ENCODE results near the gene VAMP8.

DNA sequence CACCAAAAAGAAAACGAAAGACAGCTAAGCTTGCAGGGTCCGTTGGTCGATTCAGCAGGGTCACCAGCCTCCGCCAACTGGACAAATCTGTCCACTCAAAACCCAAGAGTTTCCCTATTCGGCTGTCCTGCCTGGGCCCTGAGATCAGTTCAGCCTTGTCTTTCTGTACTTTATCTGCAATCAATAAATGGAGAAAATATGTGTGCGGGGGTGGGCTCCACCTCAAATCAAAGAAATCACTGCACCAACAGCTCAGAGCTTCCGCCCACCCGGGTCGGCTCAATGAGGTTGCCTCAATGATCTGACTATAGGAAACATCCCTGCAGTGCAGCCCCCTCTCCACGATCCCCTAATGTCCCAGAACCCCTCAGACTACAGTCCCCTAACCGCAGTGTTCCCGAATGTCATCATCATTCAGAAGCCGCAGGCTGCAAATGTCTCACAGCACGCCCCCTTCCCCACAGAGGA is 16.5 kb upstream of the VAMP8 start:
- TF ChIP-seq, protein P1, sequence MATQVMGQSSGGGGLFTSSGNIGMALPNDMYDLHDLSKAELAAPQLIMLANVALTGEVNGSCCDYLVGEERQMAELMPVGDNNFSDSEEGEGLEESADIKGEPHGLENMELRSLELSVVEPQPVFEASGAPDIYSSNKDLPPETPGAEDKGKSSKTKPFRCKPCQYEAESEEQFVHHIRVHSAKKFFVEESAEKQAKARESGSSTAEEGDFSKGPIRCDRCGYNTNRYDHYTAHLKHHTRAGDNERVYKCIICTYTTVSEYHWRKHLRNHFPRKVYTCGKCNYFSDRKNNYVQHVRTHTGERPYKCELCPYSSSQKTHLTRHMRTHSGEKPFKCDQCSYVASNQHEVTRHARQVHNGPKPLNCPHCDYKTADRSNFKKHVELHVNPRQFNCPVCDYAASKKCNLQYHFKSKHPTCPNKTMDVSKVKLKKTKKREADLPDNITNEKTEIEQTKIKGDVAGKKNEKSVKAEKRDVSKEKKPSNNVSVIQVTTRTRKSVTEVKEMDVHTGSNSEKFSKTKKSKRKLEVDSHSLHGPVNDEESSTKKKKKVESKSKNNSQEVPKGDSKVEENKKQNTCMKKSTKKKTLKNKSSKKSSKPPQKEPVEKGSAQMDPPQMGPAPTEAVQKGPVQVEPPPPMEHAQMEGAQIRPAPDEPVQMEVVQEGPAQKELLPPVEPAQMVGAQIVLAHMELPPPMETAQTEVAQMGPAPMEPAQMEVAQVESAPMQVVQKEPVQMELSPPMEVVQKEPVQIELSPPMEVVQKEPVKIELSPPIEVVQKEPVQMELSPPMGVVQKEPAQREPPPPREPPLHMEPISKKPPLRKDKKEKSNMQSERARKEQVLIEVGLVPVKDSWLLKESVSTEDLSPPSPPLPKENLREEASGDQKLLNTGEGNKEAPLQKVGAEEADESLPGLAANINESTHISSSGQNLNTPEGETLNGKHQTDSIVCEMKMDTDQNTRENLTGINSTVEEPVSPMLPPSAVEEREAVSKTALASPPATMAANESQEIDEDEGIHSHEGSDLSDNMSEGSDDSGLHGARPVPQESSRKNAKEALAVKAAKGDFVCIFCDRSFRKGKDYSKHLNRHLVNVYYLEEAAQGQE (IDR thresholded peaks at IDR 0.05; ENCODE audit: insufficient read depth in 1 of 2, low read depth in 2 of 2, low read length in 2 of 2): no peak
- TF ChIP-seq TAF1 (IDR thresholded peaks at IDR 0.05; ENCODE audit: borderline replicate concordance, insufficient read depth, low read length) (no peak), POLR2AphosphoS5 (IDR thresholded peaks at IDR 0.05; ENCODE audit: low read depth, low read length) (no peak), SIN3A (IDR thresholded peaks at IDR 0.05; ENCODE audit: borderline replicate concordance, insufficient read depth, low read length) (no peak), FOXP2 (optimal IDR thresholded peaks at IDR 0.05; ENCODE audit: borderline replicate concordance, extremely low read depth, extremely low read length, insufficient read depth) (no peak)

Data from PFSK-1 (cell line).